K562 (cell line): ENCODE measurements around the gene SGSH. TPM values are rescaled to one million over a fixed set of nuclear protein-coding genes. Genes with fewer than 3 reads are reported as not detected.

Experiments used
- ATAC-seq: fragments of 200-7000 bp; cut with Tn5 transposase; 3 replicates; pipeline ENCODE4 v1.9.1; 2020; ENCODE audit warnings: moderate library complexity
- BruUV-seq: library from RNA; stranded (reverse); fragments of 400-500 nt; replicated peaks from 2 replicates; lab custom pipeline; 2021; lab: Mats Ljungman, UMichigan
- CTCF ChIA-PET: fragments of 300-600 bp; formaldehyde crosslinking; extraction: SDS; loops from one replicate; lab custom pipeline; 2021; ENCODE audit warnings: low intra/inter-chr PET ratio; lab: Yijun Ruan, JAX
- POLR2A ChIA-PET: fragments of 300-600, 350-650 bp; sonication (Branson Sonifier 250); formaldehyde crosslinking; extraction: SDS; loops from one replicate; lab custom pipeline; 2021; ENCODE audit warnings: antibody characterized with exemption, inconsistent platforms; lab: Yijun Ruan, JAX
- DNase-seq, 4 experiments: peaks; one replicate each; pipeline versions ENCODE4 v3.0.0 to v3.0.0-alpha.2; 2011 to 2018; ENCODE audit warnings: low spot score in 3 of 4, mixed read lengths in 3 of 4; ENCODE audit errors: extremely low read depth in 1 of 4
- FAIRE-seq: peaks from 2 replicates; lab custom pipeline; 2011; peaks lifted over from hg19 to GRCh38; lab: Jason Lieb, UNC
- H2AFZ ChIP-seq: 2 replicates; pipeline ENCODE4 v1.6.0; 2011; ENCODE audit warnings: low read depth, low read length, control low read depth, inconsistent platforms
- H3K27ac ChIP-seq: fragments of 200-600 bp; 3 replicates; pipeline ENCODE4 v1.8.0; 2011; ENCODE audit warnings: low read depth, mild to moderate bottlenecking, control low read depth, inconsistent platforms, low read length, moderate library complexity, mixed read lengths; ENCODE audit errors: extremely low read depth
- H3K27me3 ChIP-seq, 2 experiments: fragments of 300-600 bp in 1 of 2; 2 replicates in 1 of 2; 3 replicates in 1 of 2; pipeline versions ENCODE4 v1.6.0 to v1.8.0; 2011; ENCODE audit warnings: inconsistent platforms in 2 of 2, low read length in 2 of 2, mild to moderate bottlenecking in 1 of 2, mixed read lengths in 1 of 2, moderate library complexity in 1 of 2; ENCODE audit not compliant: control insufficient read depth in 2 of 2, insufficient read depth in 2 of 2
- H3K36me3 ChIP-seq: fragments of 300-600 bp; 3 replicates; pipeline ENCODE4 v1.8.0; 2011; ENCODE audit warnings: mild to moderate bottlenecking, low read length, inconsistent platforms; ENCODE audit not compliant: control insufficient read depth, insufficient read depth
- H3K4me1 ChIP-seq, 2 experiments: fragments of 200-600 bp in 1 of 2; replicated peaks in 1 of 2; 2 replicates in 1 of 2; 3 replicates in 1 of 2; pipeline versions ENCODE4 v1.5.1 to v1.8.0; 2011; ENCODE audit warnings: inconsistent platforms in 2 of 2, low read length in 2 of 2, mild to moderate bottlenecking in 1 of 2, mixed read lengths in 1 of 2, moderate library complexity in 1 of 2; ENCODE audit not compliant: control insufficient read depth in 2 of 2, insufficient read depth in 2 of 2
- H3K4me2 ChIP-seq: 2 replicates; pipeline ENCODE4 v1.6.1; 2011; ENCODE audit warnings: low read length, control low read depth, inconsistent platforms, mixed read lengths; ENCODE audit not compliant: insufficient read depth
- H3K4me3 ChIP-seq: fragments of 200-600 bp; sonication (generic), shearing (Covaris generic); 2 replicates; pipeline ENCODE4 v1.5.1; 2016; ENCODE audit warnings: control low read depth, inconsistent platforms
- H3K79me2 ChIP-seq: fragments of 200-600 bp; 3 replicates; pipeline ENCODE4 v1.8.0; 2011; ENCODE audit warnings: low read length, inconsistent platforms; ENCODE audit not compliant: control insufficient read depth, insufficient read depth
- H3K9ac ChIP-seq, 2 experiments: 2 replicates each; pipeline versions ENCODE4 v1.6.0 to v1.6.1; 2011; ENCODE audit warnings: low read depth in 2 of 2, low read length in 2 of 2, control low read depth in 1 of 2, inconsistent platforms in 1 of 2, mild to moderate bottlenecking in 1 of 2, mixed read lengths in 1 of 2; ENCODE audit not compliant: insufficient read depth in 1 of 2
- H3K9me1 ChIP-seq: one replicate; pipeline ENCODE4 v1.6.0; 2011; ENCODE audit warnings: inconsistent platforms, mild to moderate bottlenecking, low read length, moderate library complexity; ENCODE audit not compliant: control insufficient read depth, insufficient read depth
- H3K9me3 ChIP-seq: replicated peaks from 2 replicates; pipeline ENCODE4 v1.5.1; 2011; ENCODE audit warnings: low read depth, low read length, inconsistent platforms; ENCODE audit not compliant: control insufficient read depth, insufficient read depth
- H4K20me1 ChIP-seq: replicated peaks from 2 replicates; pipeline ENCODE4 v1.6.1; 2011; ENCODE audit warnings: low read length, inconsistent platforms, mixed read lengths; ENCODE audit not compliant: control insufficient read depth, insufficient read depth
- CHCHD3 ChIP-seq: fragments of 250-450 bp; sonication (Bioruptor Pico); IDR thresholded peaks from 2 replicates; pipeline ENCODE4 v2.1.2; 2022; ENCODE audit warnings: mild to moderate bottlenecking
- E2F6 ChIP-seq, 2 experiments: IDR thresholded peaks; 2 replicates each; pipeline ENCODE4 v1.6.1; 2011; ENCODE audit warnings: borderline replicate concordance in 1 of 2, control low read depth in 1 of 2, low read depth in 1 of 2, low read length in 1 of 2, mild to moderate bottlenecking in 1 of 2, mixed read lengths in 1 of 2, moderate library complexity in 1 of 2; ENCODE audit not compliant: insufficient read depth in 1 of 2, insufficient read length in 1 of 2, poor library complexity in 1 of 2, severe bottlenecking in 1 of 2; ENCODE audit errors: extremely low read depth in 1 of 2
- IFI16 ChIP-seq: fragments of 250-450 bp; sonication (Bioruptor Pico); IDR thresholded peaks from 2 replicates; pipeline ENCODE4 v2.1.2; 2022; ENCODE audit warnings: mild to moderate bottlenecking, inconsistent platforms
- MYNN ChIP-seq, 2 experiments: sonication (generic); formaldehyde crosslinking in 1 of 2; IDR thresholded peaks; 2 replicates each; pipeline versions ENCODE4 v1.5.0 to v1.6.1; 2016 to 2020; ENCODE audit warnings: antibody characterized with exemption in 1 of 2, missing genetic modification reagents in 1 of 2
- PPARD ChIP-seq: fragments of 250-450 bp; sonication (Bioruptor Pico); IDR thresholded peaks from 2 replicates; pipeline ENCODE4 v1.8.0; 2022; ENCODE audit warnings: inconsistent platforms, mild to moderate bottlenecking, moderate library complexity
- SMAD2 ChIP-seq: fragments of 150-350 bp; IDR thresholded peaks from 2 replicates; pipeline ENCODE4 v1.6.1; 2014; ENCODE audit warnings: low read depth, mild to moderate bottlenecking, low read length
- THRA ChIP-seq: fragments of 450-650 bp; IDR thresholded peaks from 2 replicates; pipeline ENCODE4 v1.6.1; 2017; ENCODE audit warnings: mild to moderate bottlenecking, moderate library complexity
- ZC3H4 ChIP-seq: sonication (generic); formaldehyde crosslinking; IDR thresholded peaks from 2 replicates; pipeline ENCODE4 v1.9.0; 2021; ENCODE audit warnings: missing genetic modification reagents, borderline replicate concordance
- ZNF212 ChIP-seq: fragments of 450-650 bp; formaldehyde crosslinking; IDR thresholded peaks from 2 replicates; pipeline ENCODE4 v1.4.0; 2020; ENCODE audit warnings: mild to moderate bottlenecking
- ZNF263 ChIP-seq: sonication (generic); formaldehyde crosslinking; IDR thresholded peaks from 2 replicates; pipeline ENCODE4 v1.8.0; 2022; ENCODE audit warnings: mild to moderate bottlenecking, missing genetic modification reagents, borderline replicate concordance
- WGBS: fragments of 100-300 bp; shearing (Covaris generic); methylation state at CpG from one replicate; pipeline ENCODE4 v1.1.6; 2016; ENCODE audit warnings: low coverage, mixed read lengths; ENCODE audit not compliant: insufficient coverage; ENCODE audit errors: missing lambda C conversion rate; 5-methylcytosine and 5-hydroxymethylcytosine counted together
- in situ Hi-C: fragments of 300-500 bp; cut with MboI; formaldehyde crosslinking; loops from 4 replicates; pipeline ENCODE4 v1.15.0; 2018; ENCODE audit warnings: inconsistent platforms, mixed read lengths
- intact Hi-C: fragments of 100-400 bp; cut with micrococcal nuclease; formaldehyde crosslinking; loops from 2 replicates; pipeline ENCODE4 v1.14.2; 2022
- polyA plus RNA-seq, 8 experiments: library from polyadenylated mRNA; depleted of rRNA in 4 of 8; stranded (reverse) in 5 of 8; unstranded in 3 of 8; fragments of >200 nt; fragmentation: Nextera tagmentation in 2 of 8; fragmentation: Illumina TruSeq in 1 of 8; extraction: Ambion mirVana in 2 of 8; extraction: Trizol in 1 of 8; gene quantifications; 2 replicates each; pipeline versions ENCODE4 v1.2.1 to v1.2.3, GENCODE V29; 2011 to 2014; ENCODE audit warnings: inconsistent platforms in 1 of 8, missing spikeins in 1 of 8
- total RNA-seq, 7 experiments: library from RNA; depleted of rRNA in 6 of 7; stranded (reverse); fragments of >200 nt in 6 of 7; fragmentation: Illumina TruSeq in 2 of 7; extraction: Trizol in 2 of 7; gene quantifications; 2 replicates each; pipeline versions ENCODE4 v1.2.1 to v1.2.3, GENCODE V29; 2011 to 2021; ENCODE audit warnings: low replicate concordance in 1 of 7
- TF ChIP-seq, protein P1 (sequence below): fragments of 250-450 bp; sonication (Bioruptor Pico); IDR thresholded peaks from 2 replicates; pipeline ENCODE4 v1.5.0; 2021; ENCODE audit warnings: mild to moderate bottlenecking, borderline replicate concordance
- TF ChIP-seq, protein P2 (sequence below), 3 experiments: IDR thresholded peaks in 2 of 3; conservative IDR thresholded peaks in 1 of 3; 2 replicates each; pipeline ENCODE4 v1.5.1; 2011 to 2012; ENCODE audit warnings: low read length in 3 of 3, mild to moderate bottlenecking in 3 of 3, control low read depth in 2 of 3, improper control_type of control experiment in 1 of 3, inconsistent platforms in 1 of 3, low read depth in 1 of 3, mixed read lengths in 1 of 3, moderate library complexity in 1 of 3; ENCODE audit not compliant: insufficient read depth in 2 of 3

SGSH gene
- total and polyA plus RNA-seq, 9 of the 15 experiments (the other 6 are each of a cell fraction or from before 2014, with no cell fraction given) = 0.25 to 15.7 (median 4.9) TPM

DNA sequence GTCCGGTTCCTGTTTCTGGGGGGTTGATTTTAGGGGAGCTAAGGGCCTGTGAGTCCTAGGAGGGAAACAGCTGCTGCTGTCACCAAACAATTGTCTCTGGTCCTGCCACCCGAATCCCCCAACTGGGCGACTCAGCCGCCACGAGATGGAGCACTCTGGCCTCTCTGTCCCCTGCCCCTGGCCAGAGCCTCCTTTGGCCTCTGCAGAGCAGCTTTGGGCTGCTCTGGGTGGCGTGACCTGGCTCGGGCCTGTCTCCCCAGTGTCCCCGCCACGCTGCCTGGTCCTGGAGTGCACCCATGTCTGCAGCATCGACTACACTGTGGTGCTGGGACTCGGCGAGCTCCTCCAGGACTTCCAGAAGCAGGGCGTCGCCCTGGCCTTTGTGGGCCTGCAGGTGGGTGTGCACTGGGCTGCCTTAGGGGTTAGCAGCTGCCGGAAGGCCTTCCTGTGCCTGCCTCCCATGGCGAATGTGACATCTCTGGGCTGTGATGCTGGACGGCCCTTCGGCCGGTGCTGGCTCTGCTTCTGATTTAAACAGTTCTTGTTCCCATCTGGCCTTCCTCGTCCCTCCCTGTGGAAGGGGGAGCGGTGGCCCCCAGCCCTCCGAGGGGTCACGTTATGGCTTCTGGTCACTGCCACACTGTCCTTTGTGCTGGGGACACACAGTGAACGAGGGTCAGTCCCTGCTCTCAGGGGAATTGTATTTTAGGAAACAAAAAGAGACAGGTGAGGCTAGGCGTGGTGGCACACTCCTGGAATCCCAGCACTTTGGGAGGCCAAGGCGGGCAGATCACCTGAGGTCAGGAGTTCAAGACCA is 29.0 kb upstream of the SGSH start:
- intact Hi-C loops (no loop called here), in situ Hi-C loops (no loop called here)
- ATAC-seq (peak; percentile 88), DNase-seq (peak in 3 of 4 experiments; percentile 21 to 54 (median 46)), FAIRE-seq (no peak)
- H3K4me2 ChIP-seq = no peak overlapping the region
- no peaks in the 10 kb centered on the region for H3K27me3 ChIP-seq
- no peak overlapping the region for H3K27ac ChIP-seq
- ChIA-PET POLR2A (interaction anchor here (0.6 kb wide), 1 partner anchor 1690 kb away, joined by 3 read pairs; no protein-coding TSS in a partner anchor), CTCF (no interaction called here)
- WGBS = 67% methylated on average over 24 of the region's 26 CpGs
- H3K9me1 ChIP-seq = no peaks in the 10 kb centered on the region
- H3K9ac ChIP-seq = peak overlapping the region in 1 of 2 experiments; percentile 84; a peak in 2 of 4 replicates
- H3K9me3 ChIP-seq = no peaks in the 10 kb centered on the region
- H3K79me2 ChIP-seq = no peaks in the 10 kb centered on the region
- no peaks in the 10 kb centered on the region for H3K36me3 ChIP-seq
- peaks cover 10 to 57% of the 10 kb centered on the region in 2 experiments for H3K4me1 ChIP-seq
- H2AFZ ChIP-seq = peak overlapping the region; percentile 58; the same call in 1 of the 2 replicates
- no TSS peak for BruUV-seq
- no peak overlapping the region for H3K4me3 ChIP-seq
- no peaks in the 10 kb centered on the region for H4K20me1 ChIP-seq
- TF ChIP-seq ZNF212 (CRISPR knock-in tag) = no peak
- TF ChIP-seq, protein P1, sequence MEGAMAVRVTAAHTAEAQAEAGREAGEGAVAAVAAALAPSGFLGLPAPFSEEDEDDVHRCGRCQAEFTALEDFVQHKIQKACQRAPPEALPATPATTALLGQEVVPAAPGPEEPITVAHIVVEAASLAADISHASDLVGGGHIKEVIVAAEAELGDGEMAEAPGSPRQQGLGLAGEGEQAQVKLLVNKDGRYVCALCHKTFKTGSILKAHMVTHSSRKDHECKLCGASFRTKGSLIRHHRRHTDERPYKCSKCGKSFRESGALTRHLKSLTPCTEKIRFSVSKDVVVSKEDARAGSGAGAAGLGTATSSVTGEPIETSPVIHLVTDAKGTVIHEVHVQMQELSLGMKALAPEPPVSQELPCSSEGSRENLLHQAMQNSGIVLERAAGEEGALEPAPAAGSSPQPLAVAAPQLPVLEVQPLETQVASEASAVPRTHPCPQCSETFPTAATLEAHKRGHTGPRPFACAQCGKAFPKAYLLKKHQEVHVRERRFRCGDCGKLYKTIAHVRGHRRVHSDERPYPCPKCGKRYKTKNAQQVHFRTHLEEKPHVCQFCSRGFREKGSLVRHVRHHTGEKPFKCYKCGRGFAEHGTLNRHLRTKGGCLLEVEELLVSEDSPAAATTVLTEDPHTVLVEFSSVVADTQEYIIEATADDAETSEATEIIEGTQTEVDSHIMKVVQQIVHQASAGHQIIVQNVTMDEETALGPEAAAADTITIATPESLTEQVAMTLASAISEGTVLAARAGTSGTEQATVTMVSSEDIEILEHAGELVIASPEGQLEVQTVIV (CRISPR knock-in tag) = no peak
- no peak for TF ChIP-seq SMAD2
- no peak for TF ChIP-seq PPARD (CRISPR knock-in tag)
- no peak for TF ChIP-seq MYNN (IDR thresholded peaks at IDR 0.05)
- TF ChIP-seq MYNN (CRISPR knock-in tag; IDR thresholded peaks at IDR 0.05) = no peak
- no peak for TF ChIP-seq IFI16
- 0 out of 2 replicates have a peak, but pooled peaks have one; percentile 55 for TF ChIP-seq ZNF263 (CRISPR knock-in tag)
- no peak for TF ChIP-seq THRA
- TF ChIP-seq E2F6 (IDR thresholded peaks at IDR 0.05; ENCODE audit: borderline replicate concordance in 1 of 2, extremely low read depth in 1 of 2, insufficient read depth in 1 of 2, insufficient read length in 1 of 2, low read depth in 1 of 2, low read length in 1 of 2, poor library complexity in 1 of 2, severe bottlenecking in 1 of 2) = no peak
- TF ChIP-seq ZC3H4 (CRISPR knock-in tag) = no peak
- TF ChIP-seq CHCHD3 (CRISPR knock-in tag) = no peak
- TF ChIP-seq, protein P2, sequence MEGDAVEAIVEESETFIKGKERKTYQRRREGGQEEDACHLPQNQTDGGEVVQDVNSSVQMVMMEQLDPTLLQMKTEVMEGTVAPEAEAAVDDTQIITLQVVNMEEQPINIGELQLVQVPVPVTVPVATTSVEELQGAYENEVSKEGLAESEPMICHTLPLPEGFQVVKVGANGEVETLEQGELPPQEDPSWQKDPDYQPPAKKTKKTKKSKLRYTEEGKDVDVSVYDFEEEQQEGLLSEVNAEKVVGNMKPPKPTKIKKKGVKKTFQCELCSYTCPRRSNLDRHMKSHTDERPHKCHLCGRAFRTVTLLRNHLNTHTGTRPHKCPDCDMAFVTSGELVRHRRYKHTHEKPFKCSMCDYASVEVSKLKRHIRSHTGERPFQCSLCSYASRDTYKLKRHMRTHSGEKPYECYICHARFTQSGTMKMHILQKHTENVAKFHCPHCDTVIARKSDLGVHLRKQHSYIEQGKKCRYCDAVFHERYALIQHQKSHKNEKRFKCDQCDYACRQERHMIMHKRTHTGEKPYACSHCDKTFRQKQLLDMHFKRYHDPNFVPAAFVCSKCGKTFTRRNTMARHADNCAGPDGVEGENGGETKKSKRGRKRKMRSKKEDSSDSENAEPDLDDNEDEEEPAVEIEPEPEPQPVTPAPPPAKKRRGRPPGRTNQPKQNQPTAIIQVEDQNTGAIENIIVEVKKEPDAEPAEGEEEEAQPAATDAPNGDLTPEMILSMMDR (IDR thresholded peaks at IDR 0.05 in 2 of 3, conservative IDR thresholded peaks at IDR 0.05 in 1 of 3; ENCODE audit: insufficient read depth in 2 of 3, low read depth in 1 of 3, low read length in 3 of 3) = peak; percentile 43 to 67 (median 53); a peak in 5 of 6 replicates
